ENCODE results near the gene ELMO3.

GRCh38 chr16:67162506-67163163, 36.3 kb upstream of the ELMO3 start:
- TF ChIP-seq RCOR1 (IDR thresholded peaks at IDR 0.05; ENCODE audit: insufficient replicate concordance, low read length) (no peak), CTCF (conservative IDR thresholded peaks at IDR 0.05; ENCODE audit: low read depth, low read length) (no peak), MXI1 (IDR thresholded peaks at IDR 0.05; ENCODE audit: borderline replicate concordance, low read depth, low read length) (no peak), USF2 (IDR thresholded peaks at IDR 0.05; ENCODE audit: low read depth, low read length) (no peak), BHLHE40 (IDR thresholded peaks at IDR 0.05; ENCODE audit: low read depth, low read length) (no peak), CHD1 (IDR thresholded peaks at IDR 0.05; ENCODE audit: low read depth, low read length) (no peak)

Data from IMR-90 (cell line).